ENCODE results near the gene DCAF10. TPM values are rescaled to one million over a fixed set of nuclear protein-coding genes. Genes with fewer than 3 reads are reported as not detected.

DCAF10 gene
- total and polyA plus RNA-seq, 2 of the 13 experiments (the other 11 are each of a cell fraction or from before 2014, with no cell fraction given): 9.2 to 20.3 TPM

GRCh38 chr9:37801287-37801850 lies 772 bp downstream of the DCAF10 start:
- BruUV-seq (replicated peaks): no TSS peak
- FAIRE-seq (no peak), DNase-seq (ENCODE audit: low spot score) (no peak), ATAC-seq (peak; percentile 76)
- CTCF ChIA-PET (ENCODE audit: low intra/inter-chr PET ratio, low total read pairs): interaction anchor here (1.9 kb wide), 1 partner anchor 16 kb away, joined by 4 read pairs; no protein-coding TSS in a partner anchor
- no peaks in the 10 kb centered on the region for H3K36me3 ChIP-seq (replicated peaks in 1 of 2; ENCODE audit: control insufficient read depth in 1 of 2, insufficient read depth in 2 of 2, low read length in 2 of 2)
- H3K4me1 ChIP-seq (ENCODE audit: insufficient read depth, low read length): peaks cover 32% of the 10 kb centered on the region
- H3K9ac ChIP-seq (ENCODE audit: insufficient read depth, low read depth, low read length): peak overlapping the region; percentile 88
- POLR2A ChIA-PET: interaction anchor here (0.6 to 1.8 kb wide), 6 partner anchors 13 to 819 kb away, joined by 3 to 29 read pairs (median 3); partner anchors contain the start of genes ANKRD18A, EXOSC3 and ZBTB5
- peak overlapping the region; percentile 89 for H3K27ac ChIP-seq (ENCODE audit: extremely low read length, insufficient read depth, low read length)
- intact Hi-C loops (cut with micrococcal nuclease; ENCODE audit: unreplicated experiment) (no loop called here), in situ Hi-C loops (cut with HindIII; ENCODE audit: extremely low pct_ligation_motif_present, low pct_unique_long_range_greater_than_20kb) (no loop called here)
- H3K79me2 ChIP-seq (ENCODE audit: insufficient read depth, low read length): peaks cover 37% of the 10 kb centered on the region
- H4K20me1 ChIP-seq (ENCODE audit: insufficient read depth, low read length): peaks cover 12% of the 10 kb centered on the region; the same call in 1 of the 2 replicates
- no peaks in the 10 kb centered on the region for H3K27me3 ChIP-seq (ENCODE audit: control insufficient read depth in 1 of 2, insufficient read depth in 2 of 2, low read length in 2 of 2)
- peak overlapping the region; percentile 98 for H3K4me2 ChIP-seq (ENCODE audit: low read depth, low read length)
- WGBS (ENCODE audit: low lambda C conversion rate): under 1% methylated on average over 22 of the region's 45 CpGs
- no peak overlapping the region for H2AFZ ChIP-seq (ENCODE audit: low read length)
- peak overlapping the region; percentile 93 to 96 (median 94) for H3K4me3 ChIP-seq (replicated peaks in 1 of 3; ENCODE audit: insufficient read depth in 1 of 3, low read depth in 2 of 3, low read length in 3 of 3)
- H3K9me3 ChIP-seq (ENCODE audit: low read length): no peaks in the 10 kb centered on the region
- TF ChIP-seq ZBTB33 (CRISPR knock-in tag; IDR thresholded peaks at IDR 0.05) (no peak), ZNF883 (CRISPR knock-in tag; IDR thresholded peaks at IDR 0.05; ENCODE audit: not compliant biosample characterization) (no peak), JUN (CRISPR knock-in tag; IDR thresholded peaks at IDR 0.05) (0 out of 2 replicates have a peak, but pooled peaks have one; percentile 7), CHD4 (IDR thresholded peaks at IDR 0.05; ENCODE audit: borderline replicate concordance, low read length) (no peak), ZNF264 (CRISPR knock-in tag; IDR thresholded peaks at IDR 0.05) (no peak), ZNF770 (CRISPR knock-in tag; IDR thresholded peaks at IDR 0.05) (peak; percentile 85), HDAC6 (IDR thresholded peaks at IDR 0.05; ENCODE audit: low read depth, low read length) (no peak), ZNF83 (CRISPR knock-in tag; IDR thresholded peaks at IDR 0.05; ENCODE audit: borderline replicate concordance) (no peak), TAF1 (CRISPR knock-in tag; IDR thresholded peaks at IDR 0.05) (no peak), RBFOX2 (IDR thresholded peaks at IDR 0.05; ENCODE audit: low read depth, low read length) (peak; percentile 46), PAWR (CRISPR knock-in tag; IDR thresholded peaks at IDR 0.05; ENCODE audit: borderline replicate concordance) (0 out of 2 replicates have a peak, but pooled peaks have one; percentile 8), ZNF703 (CRISPR knock-in tag; IDR thresholded peaks at IDR 0.05; ENCODE audit: borderline replicate concordance) (peak; percentile 62; the same call in 1 of the 2 replicates), ZNF614 (CRISPR knock-in tag; IDR thresholded peaks at IDR 0.05; ENCODE audit: borderline replicate concordance) (no peak), TCF12 (IDR thresholded peaks at IDR 0.05) (no peak), TCF12 (CRISPR knock-in tag; IDR thresholded peaks at IDR 0.05) (peak; percentile 11; the same call in 1 of the 2 replicates), ZBTB46 (CRISPR knock-in tag; IDR thresholded peaks at IDR 0.05; ENCODE audit: borderline replicate concordance) (no peak), ZNF788 (CRISPR knock-in tag; IDR thresholded peaks at IDR 0.05; ENCODE audit: borderline replicate concordance) (no peak), ZNF138 (CRISPR knock-in tag; IDR thresholded peaks at IDR 0.05; ENCODE audit: low read depth) (peak; percentile 40; the same call in 1 of the 2 replicates)

All from HepG2 (cell line).